Smooth muscle cell (in vitro differentiated cells): ENCODE data around the gene ARL8B. TPM values are rescaled to one million over a fixed set of nuclear protein-coding genes. Genes with fewer than 3 reads are reported as not detected.

Experiments used
- DNase-seq: peaks from one replicate; lab custom pipeline; 2025; ENCODE audit not compliant: unreplicated experiment; lab: John Stamatoyannopoulos, UW
- H2AFZ ChIP-seq: fragments of 200-600 bp; sonication (generic); 2 replicates; pipeline ENCODE4 v1.6.0; 2016; ENCODE audit warnings: antibody characterized with exemption, low read depth, mild to moderate bottlenecking
- H3F3A ChIP-seq: fragments of 200-600 bp; sonication (generic); 2 replicates; pipeline ENCODE4 v1.6.0; 2017; ENCODE audit warnings: antibody characterized with exemption, low read depth
- H3K27ac ChIP-seq: fragments of 200-600 bp; sonication (generic); 2 replicates; pipeline ENCODE4 v1.5.1; 2016; ENCODE audit warnings: low read depth, mild to moderate bottlenecking
- H3K27me3 ChIP-seq: fragments of 200-600 bp; sonication (generic); 2 replicates; pipeline ENCODE4 v1.6.1; 2016; ENCODE audit warnings: low read depth, mild to moderate bottlenecking
- H3K36me3 ChIP-seq: fragments of 200-600 bp; sonication (generic); 2 replicates; pipeline ENCODE4 v1.5.1; 2016; ENCODE audit warnings: low read depth
- H3K4me1 ChIP-seq: fragments of 200-600 bp; sonication (generic); 2 replicates; pipeline ENCODE4 v1.5.1; 2016; ENCODE audit warnings: low read depth
- H3K4me2 ChIP-seq: fragments of 200-600 bp; sonication (generic); 2 replicates; pipeline ENCODE4 v1.6.0; 2016; ENCODE audit warnings: mild to moderate bottlenecking
- H3K4me3 ChIP-seq: fragments of 200-600 bp; sonication (generic); 2 replicates; pipeline ENCODE4 v1.5.1; 2016; ENCODE audit warnings: mild to moderate bottlenecking
- H3K79me2 ChIP-seq: fragments of 200-600 bp; sonication (generic); 2 replicates; pipeline ENCODE4 v1.6.0; 2016; ENCODE audit warnings: low read depth, mild to moderate bottlenecking
- H3K9ac ChIP-seq: fragments of 200-600 bp; sonication (generic); 2 replicates; pipeline ENCODE4 v1.6.0; 2016; ENCODE audit warnings: low read depth
- H3K9me3 ChIP-seq: fragments of 200-600 bp; sonication (generic); replicated peaks from 2 replicates; pipeline ENCODE4 v1.5.1; 2016; ENCODE audit warnings: low read depth
- H4K20me1 ChIP-seq: fragments of 200-600 bp; sonication (generic); 2 replicates; pipeline ENCODE4 v1.6.0; 2016; ENCODE audit warnings: low read depth
- CTCF ChIP-seq: fragments of 200-600 bp; sonication (generic); IDR thresholded peaks from 2 replicates; pipeline ENCODE4 v1.5.1; 2017; ENCODE audit warnings: borderline replicate concordance, mild to moderate bottlenecking, antibody characterized with exemption; ENCODE audit not compliant: insufficient read depth, poor library complexity, severe bottlenecking
- WGBS: methylation state at CpG from one replicate; pipeline ENCODE4 v1.1.7; 2016; ENCODE audit warnings: low lambda C conversion rate; 5-methylcytosine and 5-hydroxymethylcytosine counted together
- polyA plus RNA-seq: library from polyadenylated mRNA; unstranded; fragments of >200 nt; fragmentation: Nextera tagmentation; extraction: Ambion mirVana; gene quantifications from 2 replicates; pipeline ENCODE4 v1.2.1, GENCODE V29; 2016
- small RNA-seq: library from RNA; depleted of rRNA; stranded (forward); fragments of <200 nt; gene quantifications from one replicate; pipeline ENCODE3, GENCODE V24; 2014
- total RNA-seq: library from RNA; depleted of rRNA; stranded (reverse); fragments of >200 nt; gene quantifications from 2 replicates; pipeline ENCODE4 v1.2.3, GENCODE V29; 2014

ARL8B gene
- total and polyA plus RNA-seq, 2 experiments from 2014 or later, result 33.6 to 95.0 TPM

- Histone ChIP-seq H3K9me3 (no peaks in the 10 kb centered on the region), H3K27me3 (peaks cover 7% of the 10 kb centered on the region), H3K4me3 (no peak overlapping the region), H3K4me2 (no peak overlapping the region), H2AFZ (no peak overlapping the region), H4K20me1 (no peaks in the 10 kb centered on the region), H3K9ac (no peak overlapping the region), H3K36me3 (no peaks in the 10 kb centered on the region), H3F3A (peaks cover 3% of the 10 kb centered on the region), H3K79me2 (no peaks in the 10 kb centered on the region), H3K4me1 (peaks cover 6% of the 10 kb centered on the region), H3K27ac (no peak overlapping the region)
- 64% methylated on average over 6 of the region's 6 CpGs for WGBS
- DNase-seq, result no peak
- peak; percentile 63 for TF ChIP-seq CTCF
These were observed 104.7 kb downstream of the ARL8B start for GRCh38 chr3:5226783-5227182.

GRCh38 chr3:5227812-5228211 is 105.7 kb downstream of the ARL8B start:
- Histone ChIP-seq H3K27me3 (peaks cover 7% of the 10 kb centered on the region), H3K4me2 (no peak overlapping the region), H3K79me2 (no peaks in the 10 kb centered on the region), H2AFZ (no peak overlapping the region), H3F3A (no peaks in the 10 kb centered on the region), H3K27ac (no peak overlapping the region), H3K4me1 (peaks cover 5% of the 10 kb centered on the region), H3K4me3 (no peak overlapping the region), H3K9ac (no peak overlapping the region), H4K20me1 (no peaks in the 10 kb centered on the region), H3K9me3 (no peaks in the 10 kb centered on the region), H3K36me3 (no peaks in the 10 kb centered on the region)
- WGBS, result 62% methylated on average over 6 of the region's 6 CpGs
- no peak for TF ChIP-seq CTCF
- DNase-seq, result no peak

- H4K20me1 ChIP-seq, result no peaks in the 10 kb centered on the region
- DNase-seq, result no peak
- no peaks in the 10 kb centered on the region for H3K36me3 ChIP-seq
- H3K4me2 ChIP-seq, result no peak overlapping the region
- no peak overlapping the region for H3K9ac ChIP-seq
- no peak for TF ChIP-seq CTCF
- no peak overlapping the region for H3K27ac ChIP-seq
- peaks cover 7% of the 10 kb centered on the region for H3K27me3 ChIP-seq
- H2AFZ ChIP-seq, result no peak overlapping the region
- no peaks in the 10 kb centered on the region for H3K79me2 ChIP-seq
- H3K9me3 ChIP-seq, result no peaks in the 10 kb centered on the region
- no peaks in the 10 kb centered on the region for H3K4me1 ChIP-seq
- no peak overlapping the region for H3K4me3 ChIP-seq
- WGBS, result 83% methylated on average over 2 of the region's 2 CpGs
- H3F3A ChIP-seq, result no peaks in the 10 kb centered on the region
These were observed 107.3 kb downstream of the ARL8B start for GRCh38 chr3:5229414-5229813.

Small RNAs within 50 kb of the gene (small RNA-seq; reads per million reads assigned to genes)
- not detected for gene AC090955.1
- gene RF00019, result not detected

Other genes starting within 250 kb of the ARL8B start
- gene BHLHE40, start 142.9 kb upstream of the ARL8B start, total RNA-seq, result 170 and 195 TPM in 2 replicates
- gene BHLHE40, start 142.9 kb upstream of the ARL8B start, polyA plus RNA-seq, result 209 and 241 TPM in 2 replicates
- gene EDEM1, start 65.4 kb downstream of the ARL8B start, total RNA-seq, result 43.6 and 45.0 TPM in 2 replicates
- 23.1 and 29.0 TPM in 2 replicates for gene EDEM1, start 65.4 kb downstream of the ARL8B start, polyA plus RNA-seq